Stomach (tissue), 4 donors: ENCODE results near the gene LMAN1.

Source experiments
- CTCF ChIP-seq, 7 experiments: fragments of 450-650 bp in 4 of 7; fragments of 200-600 bp in 3 of 7; sonication (generic) in 3 of 7; IDR thresholded peaks; one replicate each; pipeline ENCODE4 v1.5.1; 2016 to 2019; ENCODE audit warnings: antibody characterized with exemption in 7 of 7, control low read depth in 2 of 7, mild to moderate bottlenecking in 1 of 7
- EP300 ChIP-seq: sonication (generic); formaldehyde crosslinking; IDR thresholded peaks from one replicate; pipeline ENCODE4 v1.6.1; 2017; ENCODE audit warnings: antibody characterized with exemption
- POLR2A ChIP-seq, 4 donors: fragments of 450-650 bp; IDR thresholded peaks; one replicate each; pipeline ENCODE4 v1.6.1; 2016; ENCODE audit warnings: antibody characterized with exemption in 4 of 4, control low read depth in 2 of 4, mild to moderate bottlenecking in 1 of 4, moderate library complexity in 1 of 4

DNA sequence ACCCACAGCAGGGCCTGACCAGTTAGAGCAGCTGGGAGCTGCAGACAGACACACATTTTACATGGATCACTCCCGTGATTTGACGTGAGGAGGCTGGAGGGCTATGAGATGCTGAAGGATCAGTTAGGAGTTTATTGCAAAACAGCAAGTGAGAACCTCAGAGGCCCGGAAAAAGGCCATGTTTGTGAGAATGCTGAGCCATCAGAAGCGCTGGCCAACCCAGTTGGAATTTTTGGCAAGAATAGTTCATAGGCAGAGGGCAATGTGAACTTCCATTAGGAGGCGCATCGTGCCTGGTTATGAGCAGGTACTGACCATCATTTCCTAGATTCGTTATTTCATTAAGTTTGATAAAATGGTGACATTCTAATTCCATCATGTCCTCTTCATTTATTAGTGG is 23.3 kb upstream of the LMAN1 start:
- TF ChIP-seq CTCF (IDR thresholded peaks at IDR 0.05): no peak
- no peak for TF ChIP-seq EP300
- TF ChIP-seq POLR2A (IDR thresholded peaks at IDR 0.05): no peak
